ENCODE results near the gene CHCHD10.

- no peak for TF ChIP-seq ATF6 (CRISPR knock-in tag; IDR thresholded peaks at IDR 0.05)
- TF ChIP-seq, protein P1, sequence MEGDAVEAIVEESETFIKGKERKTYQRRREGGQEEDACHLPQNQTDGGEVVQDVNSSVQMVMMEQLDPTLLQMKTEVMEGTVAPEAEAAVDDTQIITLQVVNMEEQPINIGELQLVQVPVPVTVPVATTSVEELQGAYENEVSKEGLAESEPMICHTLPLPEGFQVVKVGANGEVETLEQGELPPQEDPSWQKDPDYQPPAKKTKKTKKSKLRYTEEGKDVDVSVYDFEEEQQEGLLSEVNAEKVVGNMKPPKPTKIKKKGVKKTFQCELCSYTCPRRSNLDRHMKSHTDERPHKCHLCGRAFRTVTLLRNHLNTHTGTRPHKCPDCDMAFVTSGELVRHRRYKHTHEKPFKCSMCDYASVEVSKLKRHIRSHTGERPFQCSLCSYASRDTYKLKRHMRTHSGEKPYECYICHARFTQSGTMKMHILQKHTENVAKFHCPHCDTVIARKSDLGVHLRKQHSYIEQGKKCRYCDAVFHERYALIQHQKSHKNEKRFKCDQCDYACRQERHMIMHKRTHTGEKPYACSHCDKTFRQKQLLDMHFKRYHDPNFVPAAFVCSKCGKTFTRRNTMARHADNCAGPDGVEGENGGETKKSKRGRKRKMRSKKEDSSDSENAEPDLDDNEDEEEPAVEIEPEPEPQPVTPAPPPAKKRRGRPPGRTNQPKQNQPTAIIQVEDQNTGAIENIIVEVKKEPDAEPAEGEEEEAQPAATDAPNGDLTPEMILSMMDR (IDR thresholded peaks at IDR 0.05), result no peak
- TF ChIP-seq PREB (CRISPR knock-in tag; IDR thresholded peaks at IDR 0.05; ENCODE audit: borderline replicate concordance), result no peak
Observed at GRCh38 chr22:23786752-23787599, 19.2 kb upstream of the CHCHD10 start, which contains the start of gene SMARCB1.
